A549 (cell line): ENCODE results near the gene MAPK8IP3.

Source experiments
- BHLHE40 ChIP-seq: IDR thresholded peaks from 2 replicates; pipeline ENCODE4 v1.6.1; 2012; ENCODE audit warnings: low read depth, low read length, inconsistent platforms
- EP300 ChIP-seq, 2 experiments: fragments of >200 bp; sonication (Bioruptor Twin); formaldehyde crosslinking; IDR thresholded peaks; 2 replicates in 1 of 2; 3 replicates in 1 of 2; pipeline ENCODE4 v1.6.1; 2016 to 2017
- FOSL2 ChIP-seq, 2 experiments: fragments of 450-650 bp in 1 of 2; fragments of >200 bp in 1 of 2; sonication (Bioruptor Twin) in 1 of 2; formaldehyde crosslinking; IDR thresholded peaks; 2 replicates each; pipeline versions ENCODE4 v1.5.0 to v1.6.1; 2016 to 2020; ENCODE audit warnings: mild to moderate bottlenecking in 1 of 2, moderate library complexity in 1 of 2
- NPAS2 ChIP-seq: fragments of 250-450 bp; sonication (Bioruptor Pico); IDR thresholded peaks from 2 replicates; pipeline ENCODE4 v1.8.0; 2022; ENCODE audit warnings: mild to moderate bottlenecking, moderate library complexity, borderline replicate concordance
- POLR2A ChIP-seq: IDR thresholded peaks from 2 replicates; pipeline ENCODE4 v1.6.1; 2012; ENCODE audit warnings: mild to moderate bottlenecking, low read length
- RAD21 ChIP-seq, 2 experiments: fragments of >200 bp in 1 of 2; sonication (Bioruptor Twin) in 1 of 2; formaldehyde crosslinking in 1 of 2; IDR thresholded peaks in 1 of 2; conservative IDR thresholded peaks in 1 of 2; 2 replicates in 1 of 2; 3 replicates in 1 of 2; pipeline ENCODE4 v1.6.1; 2012 to 2018; ENCODE audit warnings: inconsistent platforms in 1 of 2
- SREBF2 ChIP-seq: fragments of 450-650 bp; IDR thresholded peaks from 2 replicates; pipeline ENCODE4 v1.6.1; 2014; ENCODE audit warnings: mild to moderate bottlenecking, moderate library complexity
- TF ChIP-seq, protein P1 (sequence below): fragments of >200 bp; sonication (Bioruptor Twin); formaldehyde crosslinking; IDR thresholded peaks from 3 replicates; pipeline ENCODE4 v1.5.1; 2016
- TF ChIP-seq, protein P2 (sequence below): IDR thresholded peaks from 2 replicates; pipeline ENCODE4 v1.6.1; 2012; ENCODE audit warnings: low read depth, borderline replicate concordance

DNA sequence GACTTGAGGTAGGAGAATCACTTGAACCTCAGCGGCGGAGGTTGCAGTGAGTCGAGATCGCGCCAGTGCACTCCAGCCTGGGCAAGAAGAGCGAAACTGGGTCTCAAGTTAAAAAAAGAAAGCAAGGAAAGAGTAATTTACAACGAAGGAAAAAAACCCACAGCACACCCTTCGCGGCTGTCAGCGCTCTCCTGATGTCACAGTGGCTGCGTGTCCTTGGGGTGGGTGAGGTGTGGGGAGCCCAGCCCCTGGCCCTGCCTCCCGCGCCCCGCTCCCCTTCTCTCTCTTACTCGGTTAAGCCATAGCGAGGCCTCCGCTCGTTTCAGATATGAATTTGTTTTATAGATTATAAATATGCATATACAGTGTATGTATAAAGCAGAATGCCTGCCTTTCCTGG, 28.7 kb upstream of the MAPK8IP3 start:
- TF ChIP-seq EP300 (IDR thresholded peaks at IDR 0.05) (no peak), BHLHE40 (no peak), FOSL2 (IDR thresholded peaks at IDR 0.05) (no peak), FOSL2 (CRISPR knock-in tag; IDR thresholded peaks at IDR 0.05) (no peak), SREBF2 (no peak), RAD21 (conservative IDR thresholded peaks at IDR 0.05 in 1 of 2, IDR thresholded peaks at IDR 0.05 in 1 of 2) (no peak), POLR2A (no peak), NPAS2 (CRISPR knock-in tag) (no peak)
- TF ChIP-seq, protein P1, sequence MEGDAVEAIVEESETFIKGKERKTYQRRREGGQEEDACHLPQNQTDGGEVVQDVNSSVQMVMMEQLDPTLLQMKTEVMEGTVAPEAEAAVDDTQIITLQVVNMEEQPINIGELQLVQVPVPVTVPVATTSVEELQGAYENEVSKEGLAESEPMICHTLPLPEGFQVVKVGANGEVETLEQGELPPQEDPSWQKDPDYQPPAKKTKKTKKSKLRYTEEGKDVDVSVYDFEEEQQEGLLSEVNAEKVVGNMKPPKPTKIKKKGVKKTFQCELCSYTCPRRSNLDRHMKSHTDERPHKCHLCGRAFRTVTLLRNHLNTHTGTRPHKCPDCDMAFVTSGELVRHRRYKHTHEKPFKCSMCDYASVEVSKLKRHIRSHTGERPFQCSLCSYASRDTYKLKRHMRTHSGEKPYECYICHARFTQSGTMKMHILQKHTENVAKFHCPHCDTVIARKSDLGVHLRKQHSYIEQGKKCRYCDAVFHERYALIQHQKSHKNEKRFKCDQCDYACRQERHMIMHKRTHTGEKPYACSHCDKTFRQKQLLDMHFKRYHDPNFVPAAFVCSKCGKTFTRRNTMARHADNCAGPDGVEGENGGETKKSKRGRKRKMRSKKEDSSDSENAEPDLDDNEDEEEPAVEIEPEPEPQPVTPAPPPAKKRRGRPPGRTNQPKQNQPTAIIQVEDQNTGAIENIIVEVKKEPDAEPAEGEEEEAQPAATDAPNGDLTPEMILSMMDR: no peak
- TF ChIP-seq, protein P2, sequence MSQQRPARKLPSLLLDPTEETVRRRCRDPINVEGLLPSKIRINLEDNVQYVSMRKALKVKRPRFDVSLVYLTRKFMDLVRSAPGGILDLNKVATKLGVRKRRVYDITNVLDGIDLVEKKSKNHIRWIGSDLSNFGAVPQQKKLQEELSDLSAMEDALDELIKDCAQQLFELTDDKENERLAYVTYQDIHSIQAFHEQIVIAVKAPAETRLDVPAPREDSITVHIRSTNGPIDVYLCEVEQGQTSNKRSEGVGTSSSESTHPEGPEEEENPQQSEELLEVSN: no peak
